Activated gamma-delta T cell treated with anti-CD3 and anti-CD28 coated beads, Interleukin-2, amount 50 U/mL, for 16 hours (primary cell): ENCODE data around the gene KBTBD2.
"Not testable (repeated sequence)": the region's sequence is repeated elsewhere in the genome, so short reads cannot be mapped to it uniquely, and the experiment has no call there.

Experiments
- DNase-seq: peaks from one replicate; pipeline ENCODE4 v3.0.0-alpha.2; 2020; ENCODE audit warnings: low read depth

The KBTBD2 gene

GRCh38 chr7:32893207-32893524 is 1.6 kb upstream of the KBTBD2 start:
- no peak for DNase-seq

GRCh38 chr7:32892521-32893206 is 1.1 kb upstream of the KBTBD2 start:
- peak; percentile 20 for DNase-seq

GRCh38 chr7:32891800-32892520 is 400 bp upstream of the KBTBD2 start:
- DNase-seq: peak; percentile 98

- no peak for DNase-seq
Measured at GRCh38 chr7:32890793-32891042, 842 bp downstream of the KBTBD2 start.

GRCh38 chr7:32890010-32890792 is 1.4 kb downstream of the KBTBD2 start:
- peak; percentile 13 for DNase-seq

- no peak for DNase-seq
Measured at GRCh38 chr7:32888505-32888904, 3.1 kb downstream of the KBTBD2 start.

- DNase-seq: no peak
Measured at GRCh38 chr7:32887395-32887794, 4.2 kb downstream of the KBTBD2 start.

- no peak for DNase-seq
Measured at GRCh38 chr7:32881074-32881982, 10.2 kb downstream of the KBTBD2 start.

GRCh38 chr7:32879460-32879859 is 12.1 kb downstream of the KBTBD2 start:
- DNase-seq: no peak

- DNase-seq: not testable (repeated sequence)
Measured at GRCh38 chr7:32878023-32878422, 13.5 kb downstream of the KBTBD2 start.

GRCh38 chr7:32872421-32872820 is 19.1 kb downstream of the KBTBD2 start:
- no peak for DNase-seq

- no peak for DNase-seq
Measured at GRCh38 chr7:32871624-32872371, 19.8 kb downstream of the KBTBD2 start.

GRCh38 chr7:32870298-32870697 is 21.3 kb downstream of the KBTBD2 start:
- no peak for DNase-seq

GRCh38 chr7:32869716-32870115 is 21.8 kb downstream of the KBTBD2 start:
- DNase-seq: no peak

GRCh38 chr7:32868116-32868515 is 23.4 kb downstream of the KBTBD2 start:
- DNase-seq: no peak

GRCh38 chr7:32865448-32866030 is 26.0 kb downstream of the KBTBD2 start:
- DNase-seq: no peak

GRCh38 chr7:32863872-32864271 is 27.7 kb downstream of the KBTBD2 start:
- DNase-seq: not testable (repeated sequence)

GRCh38 chr7:32860090-32860489 is 31.5 kb downstream of the KBTBD2 start:
- no peak for DNase-seq

- DNase-seq: no peak
Measured at GRCh38 chr7:32858648-32859047, 32.9 kb downstream of the KBTBD2 start.

GRCh38 chr7:32857063-32857462 is 34.5 kb downstream of the KBTBD2 start:
- DNase-seq: not testable (repeated sequence)
